HepG2 (cell line): Measurements from ENCODE around the gene SPTB.

Source experiments
- CTCF ChIP-seq: sonication (generic); formaldehyde crosslinking; IDR thresholded peaks from 2 replicates; pipeline ENCODE4 v1.5.0; 2020; ENCODE audit warnings: mild to moderate bottlenecking, missing genetic modification reagents, moderate library complexity
- EZH2 ChIP-seq: conservative IDR thresholded peaks from 2 replicates; pipeline ENCODE4 v1.6.1; 2012; ENCODE audit warnings: mild to moderate bottlenecking, low read depth, low read length, moderate library complexity
- FOSL2 ChIP-seq: sonication (generic); formaldehyde crosslinking; IDR thresholded peaks from 2 replicates; pipeline ENCODE4 v1.4.0; 2020; ENCODE audit warnings: missing genetic modification reagents
- MAX ChIP-seq: IDR thresholded peaks from 2 replicates; pipeline ENCODE4 v1.6.1; 2012; ENCODE audit warnings: inconsistent platforms
- POLR2A ChIP-seq, 2 experiments: IDR thresholded peaks; 2 replicates each; pipeline ENCODE4 v1.6.1; 2011; ENCODE audit warnings: low read depth in 2 of 2, low read length in 2 of 2, mild to moderate bottlenecking in 1 of 2, moderate library complexity in 1 of 2; ENCODE audit not compliant: insufficient read depth in 1 of 2
- POLR2AphosphoS5 ChIP-seq: IDR thresholded peaks from 2 replicates; pipeline ENCODE4 v1.6.1; 2012; ENCODE audit warnings: low read depth, low read length
- RFX5 ChIP-seq: IDR thresholded peaks from 2 replicates; pipeline ENCODE4 v1.6.1; 2011; ENCODE audit warnings: low read depth, low read length, improper control_type of control experiment
- SNAPC4 ChIP-seq: sonication (generic); formaldehyde crosslinking; IDR thresholded peaks from 2 replicates; pipeline ENCODE4 v1.4.0; 2020; ENCODE audit warnings: mild to moderate bottlenecking, missing genetic modification reagents
- STAG1 ChIP-seq: sonication (generic); formaldehyde crosslinking; IDR thresholded peaks from 2 replicates; pipeline ENCODE4 v1.4.0; 2020; ENCODE audit warnings: missing genetic modification reagents
- TEAD3 ChIP-seq: optimal IDR thresholded peaks from 2 replicates; pipeline ENCODE3; 2016; ENCODE audit warnings: borderline replicate concordance
- TERF1 ChIP-seq: sonication (generic); formaldehyde crosslinking; IDR thresholded peaks from 2 replicates; pipeline ENCODE4 v1.8.0; 2022; ENCODE audit warnings: mild to moderate bottlenecking, missing genetic modification reagents, moderate library complexity
- ZNF354B ChIP-seq: sonication (generic); formaldehyde crosslinking; IDR thresholded peaks from 2 replicates; pipeline ENCODE4 v1.8.0; 2022; ENCODE audit warnings: mild to moderate bottlenecking, missing genetic modification reagents
- ZNF552 ChIP-seq: sonication (generic); formaldehyde crosslinking; IDR thresholded peaks from 2 replicates; pipeline ENCODE4 v1.9.0; 2022; ENCODE audit warnings: missing genetic modification reagents, mild to moderate bottlenecking, borderline replicate concordance
- ZNF740 ChIP-seq: sonication (generic); formaldehyde crosslinking; IDR thresholded peaks from 2 replicates; pipeline ENCODE4 v1.4.0; 2020; ENCODE audit warnings: missing genetic modification reagents

- no peak for TF ChIP-seq MAX
- no peak for TF ChIP-seq CTCF (CRISPR knock-in tag)
- no peak for TF ChIP-seq TEAD3
- TF ChIP-seq STAG1: no peak
- no peak for TF ChIP-seq EZH2
- no peak for TF ChIP-seq ZNF354B
- TF ChIP-seq ZNF740 (CRISPR knock-in tag): no peak
- TF ChIP-seq POLR2A (IDR thresholded peaks at IDR 0.05; ENCODE audit: insufficient read depth in 1 of 2, low read depth in 2 of 2, low read length in 2 of 2): no peak
- no peak for TF ChIP-seq RFX5
- TF ChIP-seq POLR2AphosphoS5: no peak
- TF ChIP-seq FOSL2: no peak
- TF ChIP-seq TERF1: no peak
- TF ChIP-seq SNAPC4 (CRISPR knock-in tag): no peak
- no peak for TF ChIP-seq ZNF552 (CRISPR knock-in tag)
Measured at GRCh38 chr14:64717870-64718269, 161.8 kb downstream of the SPTB start.
